LNCAP (cell line): ENCODE results near the gene PCDH1.

Experiments used
- TF ChIP-seq, protein P1 (sequence below): fragments of 450-650 bp; IDR thresholded peaks from 2 replicates; pipeline ENCODE4 v1.5.1; 2017; ENCODE audit warnings: mild to moderate bottlenecking

The PCDH1 gene

DNA sequence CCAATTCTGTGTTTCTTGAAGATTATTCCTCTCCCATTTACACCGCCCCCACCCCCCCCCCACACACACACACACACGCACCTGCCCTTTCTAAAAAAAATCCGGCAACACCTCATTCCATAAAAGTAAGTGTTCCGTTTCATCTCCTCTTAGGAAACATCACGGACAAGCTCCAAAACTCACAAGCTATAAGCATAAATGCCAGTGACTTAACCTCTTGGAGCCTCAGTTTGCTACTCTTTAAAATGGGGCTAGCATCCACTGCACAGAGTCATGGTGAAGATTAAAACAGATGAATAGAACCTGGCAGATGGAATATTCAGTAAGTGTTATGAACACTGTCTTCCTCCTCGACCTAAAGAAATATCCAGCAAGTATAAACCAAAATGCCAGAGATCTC lies 70.5 kb downstream of the PCDH1 start:
- TF ChIP-seq, protein P1, sequence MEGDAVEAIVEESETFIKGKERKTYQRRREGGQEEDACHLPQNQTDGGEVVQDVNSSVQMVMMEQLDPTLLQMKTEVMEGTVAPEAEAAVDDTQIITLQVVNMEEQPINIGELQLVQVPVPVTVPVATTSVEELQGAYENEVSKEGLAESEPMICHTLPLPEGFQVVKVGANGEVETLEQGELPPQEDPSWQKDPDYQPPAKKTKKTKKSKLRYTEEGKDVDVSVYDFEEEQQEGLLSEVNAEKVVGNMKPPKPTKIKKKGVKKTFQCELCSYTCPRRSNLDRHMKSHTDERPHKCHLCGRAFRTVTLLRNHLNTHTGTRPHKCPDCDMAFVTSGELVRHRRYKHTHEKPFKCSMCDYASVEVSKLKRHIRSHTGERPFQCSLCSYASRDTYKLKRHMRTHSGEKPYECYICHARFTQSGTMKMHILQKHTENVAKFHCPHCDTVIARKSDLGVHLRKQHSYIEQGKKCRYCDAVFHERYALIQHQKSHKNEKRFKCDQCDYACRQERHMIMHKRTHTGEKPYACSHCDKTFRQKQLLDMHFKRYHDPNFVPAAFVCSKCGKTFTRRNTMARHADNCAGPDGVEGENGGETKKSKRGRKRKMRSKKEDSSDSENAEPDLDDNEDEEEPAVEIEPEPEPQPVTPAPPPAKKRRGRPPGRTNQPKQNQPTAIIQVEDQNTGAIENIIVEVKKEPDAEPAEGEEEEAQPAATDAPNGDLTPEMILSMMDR, result no peak

DNA sequence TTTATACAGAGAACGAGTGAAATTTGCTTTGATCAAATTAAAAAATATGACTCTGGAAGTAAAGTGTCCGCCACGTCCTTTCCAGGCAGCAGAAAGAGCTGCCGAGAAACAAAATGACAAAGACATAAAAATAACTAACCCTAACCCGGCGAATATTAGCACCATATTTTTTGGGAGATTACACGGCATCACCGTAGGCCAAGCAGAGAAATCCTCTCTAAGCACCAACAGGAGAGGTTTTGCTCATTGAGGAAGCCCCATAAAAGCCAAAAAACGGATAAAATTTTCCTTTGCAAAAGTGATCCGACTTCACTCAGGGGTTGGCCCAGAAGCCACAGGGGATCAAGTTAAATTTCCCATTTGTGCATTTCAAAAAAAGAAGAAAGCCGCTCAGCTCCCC lies 70.9 kb downstream of the PCDH1 start:
- TF ChIP-seq, protein P1, result no peak

DNA sequence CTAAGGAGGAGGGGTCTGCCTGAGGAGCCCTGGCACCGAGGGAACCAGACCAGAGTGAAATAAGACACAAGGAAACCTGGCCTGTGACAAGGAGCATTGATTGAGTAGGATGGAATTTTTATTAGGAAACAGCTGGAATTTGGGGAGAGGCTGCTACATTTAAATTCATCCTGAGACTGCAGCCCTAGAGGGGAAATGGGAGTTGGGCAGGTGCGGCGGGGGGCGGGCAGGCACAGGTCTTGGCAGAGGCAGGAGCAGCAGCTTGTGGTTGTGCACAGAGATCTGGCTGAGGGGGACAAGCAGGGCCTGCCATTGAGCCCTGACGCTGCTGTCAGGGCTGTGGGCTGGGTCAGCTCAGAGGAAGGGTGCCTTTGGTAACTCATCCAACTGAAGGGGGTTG lies 71.6 kb downstream of the PCDH1 start:
- TF ChIP-seq, protein P1, result no peak

DNA sequence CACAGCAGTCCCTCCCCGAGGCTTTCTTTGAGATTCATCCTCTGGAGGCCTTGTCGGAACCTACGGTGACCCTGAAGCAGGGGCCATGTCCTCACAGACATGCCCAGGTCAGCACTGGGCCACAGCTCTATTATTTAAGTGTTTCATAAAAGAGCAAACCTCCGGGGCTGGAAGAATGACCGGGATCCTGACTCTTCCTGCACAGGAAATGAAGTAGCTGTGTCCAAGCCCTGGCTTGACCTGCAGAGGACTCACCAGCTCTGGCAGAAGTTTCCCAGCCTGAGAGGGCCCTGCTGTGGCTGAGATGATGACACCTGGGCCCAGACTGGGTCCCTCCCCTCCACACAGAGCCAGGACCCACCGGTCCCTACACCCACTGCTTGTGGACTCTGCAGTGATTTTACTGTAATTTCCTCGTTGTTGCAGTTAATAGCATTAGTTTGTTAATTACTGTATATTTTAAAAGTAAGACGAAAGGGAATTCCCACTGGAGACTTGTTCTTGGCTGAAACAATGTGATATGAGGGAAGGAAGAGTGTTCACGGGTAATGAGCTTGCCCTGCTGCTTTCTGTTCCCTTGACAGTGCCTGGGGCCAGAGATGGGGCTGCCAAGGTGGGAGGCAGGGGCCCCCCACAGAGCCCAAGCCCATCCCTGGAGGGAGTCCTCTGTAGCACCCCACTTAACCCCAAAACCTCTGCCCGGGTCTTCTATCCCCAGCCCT lies 72.2 kb downstream of the PCDH1 start:
- TF ChIP-seq, protein P1, result no peak

DNA sequence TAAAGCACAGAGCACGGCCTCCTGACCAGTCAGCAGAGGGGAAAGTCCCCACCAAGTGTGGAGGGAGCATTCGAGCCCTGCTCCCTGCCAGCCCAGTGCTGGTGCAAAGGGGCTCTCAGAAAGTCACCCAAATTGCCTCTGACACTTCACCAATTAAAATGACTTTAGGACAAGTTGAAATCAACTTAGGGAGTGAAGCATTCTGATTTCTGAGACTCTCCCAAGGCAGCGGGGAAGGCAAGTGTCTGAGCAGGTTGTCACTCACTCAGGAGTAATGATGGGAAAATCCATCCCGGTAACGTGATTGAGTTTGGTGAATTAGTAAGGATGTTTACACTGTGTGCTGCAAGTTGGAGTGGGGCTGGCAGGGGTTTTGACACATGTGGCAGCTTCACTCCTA lies 73.7 kb downstream of the PCDH1 start:
- TF ChIP-seq, protein P1, result no peak
